GM23338 (cell line): ENCODE measurements around the gene GYPC. TPM values are rescaled to one million over a fixed set of nuclear protein-coding genes. Genes with fewer than 3 reads are reported as not detected.
"Not testable (repeated sequence)": the region's sequence is repeated elsewhere in the genome, so short reads cannot be mapped to it uniquely, and the experiment has no call there.

ENCODE experiments used
- ATAC-seq: fragments of 200-7000 bp; cut with Tn5 transposase; 3 replicates; pipeline ENCODE4 v1.9.1; 2020
- DNase-seq: peaks from one replicate; pipeline ENCODE4 v3.0.0-alpha.2; 2015; ENCODE audit warnings: low spot score
- H2AFZ ChIP-seq: fragments of 200-600 bp; sonication (generic); 2 replicates; pipeline ENCODE4 v1.8.0; 2016; ENCODE audit warnings: antibody characterized with exemption, mild to moderate bottlenecking, moderate library complexity
- H3F3A ChIP-seq: fragments of 200-600 bp; sonication (generic); replicated peaks from 2 replicates; pipeline ENCODE4 v1.8.0; 2017; ENCODE audit warnings: antibody characterized with exemption, mixed run types, low read depth
- H3K27ac ChIP-seq: fragments of 200-600 bp; sonication (generic); 2 replicates; pipeline ENCODE4 v1.6.1; 2016; ENCODE audit warnings: low read depth
- H3K27me3 ChIP-seq: fragments of 200-600 bp; sonication (generic); 2 replicates; pipeline ENCODE4 v1.8.0; 2016; ENCODE audit warnings: mild to moderate bottlenecking, mixed run types, moderate library complexity; ENCODE audit not compliant: insufficient read depth
- H3K36me3 ChIP-seq: fragments of 200-600 bp; sonication (generic); 2 replicates; pipeline ENCODE4 v1.8.0; 2016; ENCODE audit warnings: mild to moderate bottlenecking; ENCODE audit not compliant: insufficient read depth
- H3K4me1 ChIP-seq: fragments of 200-600 bp; sonication (generic); 2 replicates; pipeline ENCODE4 v1.8.0; 2016; ENCODE audit warnings: mild to moderate bottlenecking, moderate library complexity; ENCODE audit not compliant: insufficient read depth
- H3K4me2 ChIP-seq: fragments of 200-600 bp; sonication (generic); 2 replicates; pipeline ENCODE4 v1.7.1; 2017; ENCODE audit warnings: mixed run types
- H3K4me3 ChIP-seq: fragments of 200-600 bp; sonication (generic); 2 replicates; pipeline ENCODE4 v1.6.1; 2016; ENCODE audit warnings: mixed run types
- H3K79me2 ChIP-seq: fragments of 200-600 bp; sonication (generic); replicated peaks from 2 replicates; pipeline ENCODE4 v1.8.0; 2017; ENCODE audit warnings: mild to moderate bottlenecking; ENCODE audit not compliant: insufficient read depth
- H3K9me2 ChIP-seq: fragments of 200-600 bp; sonication (generic); 2 replicates; pipeline ENCODE4 v1.8.0; 2017; ENCODE audit not compliant: insufficient read depth
- H4K20me1 ChIP-seq: fragments of 200-600 bp; sonication (generic); replicated peaks from 2 replicates; pipeline ENCODE4 v1.8.0; 2017; ENCODE audit warnings: mild to moderate bottlenecking; ENCODE audit not compliant: insufficient read depth
- H3K27ac Mint-ChIP-seq: 2 replicates; pipeline ENCODE4 v1.8.0; 2020; ENCODE audit warnings: inconsistent platforms, mild to moderate bottlenecking, moderate library complexity, mixed read lengths
- H3K27me3 Mint-ChIP-seq: 3 replicates; pipeline ENCODE4 v1.8.0; 2022; ENCODE audit warnings: low read depth, mild to moderate bottlenecking, moderate library complexity, mixed read lengths, inconsistent platforms; ENCODE audit not compliant: insufficient read depth, poor library complexity
- H3K36me3 Mint-ChIP-seq: 3 replicates; pipeline ENCODE4 v1.8.0; 2021; ENCODE audit warnings: low read depth, mild to moderate bottlenecking, inconsistent platforms, moderate library complexity, mixed read lengths
- H3K4me1 Mint-ChIP-seq: 3 replicates; pipeline ENCODE4 v1.8.0; 2020; ENCODE audit warnings: mild to moderate bottlenecking, inconsistent platforms, mixed read lengths
- H3K4me3 Mint-ChIP-seq: 3 replicates; pipeline ENCODE4 v1.8.0; 2021; ENCODE audit warnings: moderate library complexity, mild to moderate bottlenecking, inconsistent platforms, mixed read lengths
- H3K9me3 Mint-ChIP-seq: 3 replicates; pipeline ENCODE4 v1.8.0; 2020; ENCODE audit warnings: moderate library complexity, mild to moderate bottlenecking, inconsistent platforms, mixed read lengths
- EZH2 ChIP-seq: fragments of 200-600 bp; sonication (generic); IDR thresholded peaks from one replicate; pipeline ENCODE4 v1.8.0; 2017; ENCODE audit warnings: antibody characterized with exemption, mild to moderate bottlenecking, low read depth; ENCODE audit not compliant: unreplicated experiment
- JUNB ChIP-seq: IDR thresholded peaks from one replicate; pipeline ENCODE4 v1.6.1; 2016; ENCODE audit warnings: antibody characterized with exemption; ENCODE audit not compliant: unreplicated experiment
- NANOG ChIP-seq: IDR thresholded peaks from 2 replicates; pipeline ENCODE4 v1.6.1; 2016; ENCODE audit warnings: antibody characterized with exemption, borderline replicate concordance
- POLR2AphosphoS5 ChIP-seq: IDR thresholded peaks from 2 replicates; pipeline ENCODE4 v1.6.1; 2016; ENCODE audit warnings: antibody characterized with exemption, low read depth
- ZNF114 ChIP-seq: fragments of 250-450 bp; sonication (Bioruptor Pico); IDR thresholded peaks from 2 replicates; pipeline ENCODE4 v1.5.0; 2020; ENCODE audit warnings: mild to moderate bottlenecking, moderate library complexity
- polyA plus RNA-seq: library from polyadenylated mRNA; unstranded; fragments of >200 nt; fragmentation: Nextera tagmentation; extraction: Ambion mirVana; gene quantifications from 2 replicates; pipeline ENCODE4 v1.2.1, GENCODE V29; 2016
- total RNA-seq: library from RNA; depleted of rRNA; stranded (reverse); fragments of >200 nt; shearing (Covaris generic); gene quantifications from 2 replicates; pipeline ENCODE4 v1.2.3, GENCODE V29; 2014
- TF ChIP-seq, protein P1 (sequence below): IDR thresholded peaks from one replicate; pipeline ENCODE4 v1.6.1; 2018; ENCODE audit warnings: antibody characterized with exemption; ENCODE audit not compliant: unreplicated experiment

GYPC gene
- total and polyA plus RNA-seq, 2 experiments from 2014 or later: 19.6 to 29.7 TPM

DNA sequence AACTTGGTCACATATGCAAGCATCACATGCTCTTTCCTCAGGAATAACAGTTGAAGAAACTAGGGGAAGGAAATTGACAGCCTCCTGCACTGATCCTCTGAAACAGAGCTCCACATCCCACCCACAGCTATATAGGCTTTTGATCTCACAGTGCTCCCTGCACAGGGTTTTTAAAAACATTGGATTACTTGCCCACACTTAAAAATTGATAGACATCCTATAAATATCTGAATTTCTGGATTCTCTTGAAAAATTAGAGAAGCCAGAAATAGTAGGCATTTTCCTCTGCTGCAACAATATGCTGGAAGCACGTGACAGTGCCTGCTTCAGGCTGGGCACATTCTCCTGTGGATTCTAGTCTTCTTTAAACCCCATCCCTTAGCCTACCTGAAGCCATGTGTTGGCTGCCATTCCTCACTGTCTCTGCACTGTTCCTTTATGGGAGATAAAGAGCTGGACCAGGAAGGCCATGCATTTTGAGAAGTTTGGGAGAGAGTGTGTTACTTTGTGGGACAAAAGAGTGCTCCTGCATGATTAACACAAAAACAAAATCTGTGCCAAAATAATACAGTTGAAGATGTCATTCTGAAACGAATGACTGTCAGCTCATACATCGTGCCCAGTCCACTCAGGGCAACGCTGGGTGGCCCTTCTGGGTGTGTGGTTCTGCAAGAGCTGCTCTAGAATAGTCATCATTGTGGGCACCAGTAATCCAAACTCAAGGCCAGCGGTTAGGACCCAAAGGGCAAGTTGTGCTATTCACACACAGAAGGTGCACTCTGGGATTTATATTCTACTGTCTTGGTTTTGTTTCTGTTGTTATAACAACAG, 59.8 kb downstream of the GYPC start:
- DNase-seq: no peak
- no peak overlapping the region for H3K27ac Mint-ChIP-seq

DNA sequence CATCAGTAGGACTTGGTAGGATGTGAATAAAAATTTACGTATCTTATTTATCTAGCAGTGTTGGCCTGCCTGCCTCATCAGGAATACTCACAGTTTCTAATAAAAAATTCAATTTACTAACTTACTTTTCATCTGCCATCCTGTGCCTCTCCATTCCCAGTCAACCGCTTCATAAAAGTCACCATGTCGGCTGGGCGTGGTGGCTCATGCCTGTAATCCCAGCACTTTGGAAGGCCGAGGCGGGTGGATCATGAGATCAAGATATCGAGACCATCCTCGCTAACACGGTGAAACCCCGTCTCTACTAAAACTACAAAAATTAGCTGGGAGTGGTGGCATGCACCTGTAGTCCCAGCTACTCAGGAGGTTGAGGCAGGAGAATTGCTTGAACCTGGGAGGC, 61.3 kb downstream of the GYPC start:
- H3K27me3 ChIP-seq, H3K36me3 Mint-ChIP-seq, H2AFZ ChIP-seq, H3K4me1 Mint-ChIP-seq, ATAC-seq, H3K36me3 ChIP-seq, H3K4me3 ChIP-seq, H4K20me1 ChIP-seq, DNase-seq, H3K9me3 Mint-ChIP-seq, H3F3A ChIP-seq, H3K79me2 ChIP-seq, H3K4me1 ChIP-seq, H3K27ac ChIP-seq, H3K27me3 Mint-ChIP-seq, H3K4me3 Mint-ChIP-seq, H3K9me2 ChIP-seq, H3K27ac Mint-ChIP-seq, H3K4me2 ChIP-seq: not testable (repeated sequence)

More for the DNA sequence above, 59.8 kb downstream of the GYPC start:
- H3K9me3 Mint-ChIP-seq: no peaks in the 10 kb centered on the region; the same call in 2 of the 3 replicates
- H3K4me3 ChIP-seq: no peak overlapping the region
- no peaks in the 10 kb centered on the region for H3K4me1 Mint-ChIP-seq
- no peak overlapping the region for H3K27ac ChIP-seq
- no peaks in the 10 kb centered on the region for H3K4me1 ChIP-seq
- ATAC-seq: no peak
- H3K79me2 ChIP-seq: no peaks in the 10 kb centered on the region
- no peak overlapping the region for H2AFZ ChIP-seq
- no peaks in the 10 kb centered on the region for H3K27me3 Mint-ChIP-seq
- H4K20me1 ChIP-seq: no peaks in the 10 kb centered on the region
- no peak overlapping the region for H3K4me3 Mint-ChIP-seq
- H3K9me2 ChIP-seq: 0 out of 2 replicates have a peak, but pooled peaks cover 12% of the 10 kb centered on the region
- no peak overlapping the region for H3K4me2 ChIP-seq
- no peaks in the 10 kb centered on the region for H3K27me3 ChIP-seq
- no peaks in the 10 kb centered on the region for H3K36me3 Mint-ChIP-seq
- no peaks in the 10 kb centered on the region for H3F3A ChIP-seq
- TF ChIP-seq POLR2AphosphoS5: no peak
- no peak for TF ChIP-seq NANOG
- H3K36me3 ChIP-seq: no peaks in the 10 kb centered on the region

GRCh38 chr2:126717928-126718327, 62.0 kb downstream of the GYPC start:
- no peaks in the 10 kb centered on the region for H3K36me3 Mint-ChIP-seq
- no peak overlapping the region for H3K27ac Mint-ChIP-seq
- DNase-seq: no peak

More at GRCh38 chr2:126717928-126718327, 62.0 kb downstream of the GYPC start:
- H3K27me3 ChIP-seq: no peaks in the 10 kb centered on the region
- no peak overlapping the region for H3K27ac ChIP-seq
- H2AFZ ChIP-seq: no peak overlapping the region
- H3K36me3 ChIP-seq: no peaks in the 10 kb centered on the region
- H3K4me3 Mint-ChIP-seq: no peak overlapping the region
- no peaks in the 10 kb centered on the region for H4K20me1 ChIP-seq
- no peaks in the 10 kb centered on the region for H3K4me1 ChIP-seq
- H3K9me2 ChIP-seq: 0 out of 2 replicates have a peak, but pooled peaks cover 4% of the 10 kb centered on the region
- no peaks in the 10 kb centered on the region for H3K4me1 Mint-ChIP-seq
- H3K9me3 Mint-ChIP-seq: no peaks in the 10 kb centered on the region; the same call in 2 of the 3 replicates
- ATAC-seq: no peak
- H3F3A ChIP-seq: no peaks in the 10 kb centered on the region
- H3K4me3 ChIP-seq: no peak overlapping the region
- H3K4me2 ChIP-seq: no peak overlapping the region
- H3K27me3 Mint-ChIP-seq: no peaks in the 10 kb centered on the region
- TF ChIP-seq ZNF114 (CRISPR knock-in tag) (no peak), POLR2AphosphoS5 (no peak), EZH2 (no peak), JUNB (no peak), NANOG (no peak)
- TF ChIP-seq, protein P1, sequence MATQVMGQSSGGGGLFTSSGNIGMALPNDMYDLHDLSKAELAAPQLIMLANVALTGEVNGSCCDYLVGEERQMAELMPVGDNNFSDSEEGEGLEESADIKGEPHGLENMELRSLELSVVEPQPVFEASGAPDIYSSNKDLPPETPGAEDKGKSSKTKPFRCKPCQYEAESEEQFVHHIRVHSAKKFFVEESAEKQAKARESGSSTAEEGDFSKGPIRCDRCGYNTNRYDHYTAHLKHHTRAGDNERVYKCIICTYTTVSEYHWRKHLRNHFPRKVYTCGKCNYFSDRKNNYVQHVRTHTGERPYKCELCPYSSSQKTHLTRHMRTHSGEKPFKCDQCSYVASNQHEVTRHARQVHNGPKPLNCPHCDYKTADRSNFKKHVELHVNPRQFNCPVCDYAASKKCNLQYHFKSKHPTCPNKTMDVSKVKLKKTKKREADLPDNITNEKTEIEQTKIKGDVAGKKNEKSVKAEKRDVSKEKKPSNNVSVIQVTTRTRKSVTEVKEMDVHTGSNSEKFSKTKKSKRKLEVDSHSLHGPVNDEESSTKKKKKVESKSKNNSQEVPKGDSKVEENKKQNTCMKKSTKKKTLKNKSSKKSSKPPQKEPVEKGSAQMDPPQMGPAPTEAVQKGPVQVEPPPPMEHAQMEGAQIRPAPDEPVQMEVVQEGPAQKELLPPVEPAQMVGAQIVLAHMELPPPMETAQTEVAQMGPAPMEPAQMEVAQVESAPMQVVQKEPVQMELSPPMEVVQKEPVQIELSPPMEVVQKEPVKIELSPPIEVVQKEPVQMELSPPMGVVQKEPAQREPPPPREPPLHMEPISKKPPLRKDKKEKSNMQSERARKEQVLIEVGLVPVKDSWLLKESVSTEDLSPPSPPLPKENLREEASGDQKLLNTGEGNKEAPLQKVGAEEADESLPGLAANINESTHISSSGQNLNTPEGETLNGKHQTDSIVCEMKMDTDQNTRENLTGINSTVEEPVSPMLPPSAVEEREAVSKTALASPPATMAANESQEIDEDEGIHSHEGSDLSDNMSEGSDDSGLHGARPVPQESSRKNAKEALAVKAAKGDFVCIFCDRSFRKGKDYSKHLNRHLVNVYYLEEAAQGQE: no peak
- H3K79me2 ChIP-seq: no peaks in the 10 kb centered on the region
